ENCODE data around the gene TENM4.
A peak's percentile ranks its signal among the peaks of the same experiment; 100 is the strongest.

Gene TENM4

GRCh38 chr11:79439410-79439885 lies 1.4 kb downstream of the TENM4 start (continued):
- TF ChIP-seq HIC1 (tag by site-specific recombination; IDR thresholded peaks at IDR 0.05) (peak; percentile 39; the same call in 1 of the 2 replicates), ZIC2 (tag by site-specific recombination; IDR thresholded peaks at IDR 0.05) (peak; percentile 50), ZBTB17 (tag by site-specific recombination; IDR thresholded peaks at IDR 0.05) (peak; percentile 15; the same call in 1 of the 2 replicates), ZSCAN30 (tag by site-specific recombination; IDR thresholded peaks at IDR 0.05) (no peak), ZNF174 (tag by site-specific recombination; IDR thresholded peaks at IDR 0.05) (no peak), ZBTB21 (tag by site-specific recombination; IDR thresholded peaks at IDR 0.05) (no peak), GLIS2 (tag by site-specific recombination; IDR thresholded peaks at IDR 0.05) (peak; percentile 49; the same call in 1 of the 2 replicates), ZNF24 (tag by site-specific recombination; IDR thresholded peaks at IDR 0.05) (no peak)

- TF ChIP-seq ZNF335 (tag by site-specific recombination; conservative IDR thresholded peaks at IDR 0.05) (peak; percentile 76), ZSCAN4 (tag by site-specific recombination; IDR thresholded peaks at IDR 0.05) (no peak)
- no peak overlapping the region for H3K27ac ChIP-seq (ENCODE audit: extremely low read depth, low read depth, low read length)
- no peaks in the 10 kb centered on the region for H3K9me3 ChIP-seq (ENCODE audit: control insufficient read depth, insufficient read depth, low read depth, low read length)
- no peaks in the 10 kb centered on the region for H3K36me3 ChIP-seq (ENCODE audit: control insufficient read depth in 2 of 2, insufficient read depth in 1 of 2, low read length in 2 of 2)
- POLR2A ChIA-PET = interaction anchor here (1.2 kb wide), 1 partner anchor 20 kb away, joined by 3 read pairs; no protein-coding TSS in a partner anchor
- H3K4me1 ChIP-seq (ENCODE audit: control insufficient read depth, insufficient read depth, low read length) = 0 out of 2 replicates have a peak, but pooled peaks cover 5% of the 10 kb centered on the region
- no peak overlapping the region for H3K4me3 ChIP-seq (ENCODE audit: low read depth, low read length)
- CTCF ChIA-PET = no interaction called here
These were observed 2.0 kb downstream of the TENM4 start for GRCh38 chr11:79438631-79439409.

- CTCF ChIA-PET = no interaction called here
- POLR2A ChIA-PET = no interaction called here
- peak overlapping the region; percentile 46; the same call in 1 of the 2 replicates for H3K27ac ChIP-seq (ENCODE audit: extremely low read depth, low read depth, low read length)
- H3K9me3 ChIP-seq (ENCODE audit: control insufficient read depth, insufficient read depth, low read depth, low read length) = no peaks in the 10 kb centered on the region
- peak overlapping the region; percentile 50 for H3K4me3 ChIP-seq (ENCODE audit: low read depth, low read length)
- 0 out of 2 replicates have a peak, but pooled peaks cover 5% of the 10 kb centered on the region for H3K4me1 ChIP-seq (ENCODE audit: control insufficient read depth, insufficient read depth, low read length)
- TF ChIP-seq ZFP69B (tag by site-specific recombination; IDR thresholded peaks at IDR 0.05) (peak; percentile 8; the same call in 1 of the 2 replicates), MZF1 (tag by site-specific recombination; IDR thresholded peaks at IDR 0.05; ENCODE audit: borderline replicate concordance) (peak; percentile 75; the same call in 1 of the 2 replicates), ZNF677 (tag by site-specific recombination; IDR thresholded peaks at IDR 0.05) (no peak), ZNF266 (tag by site-specific recombination; IDR thresholded peaks at IDR 0.05; ENCODE audit: low read depth) (no peak), ZNF404 (tag by site-specific recombination; IDR thresholded peaks at IDR 0.05) (no peak), ZNF292 (tag by site-specific recombination; IDR thresholded peaks at IDR 0.05; ENCODE audit: borderline replicate concordance, low read depth) (no peak), HOXC10 (CRISPR knock-in tag; IDR thresholded peaks at IDR 0.05) (no peak), ZNF280C (tag by site-specific recombination; IDR thresholded peaks at IDR 0.05) (no peak), ZNF692 (tag by site-specific recombination; IDR thresholded peaks at IDR 0.05) (0 out of 2 replicates have a peak, but pooled peaks have one; percentile 62), ATF2 (tag by site-specific recombination; IDR thresholded peaks at IDR 0.05; ENCODE audit: low read depth) (no peak), ZIC2 (tag by site-specific recombination; IDR thresholded peaks at IDR 0.05) (no peak)
- H3K36me3 ChIP-seq (ENCODE audit: control insufficient read depth in 2 of 2, insufficient read depth in 1 of 2, low read length in 2 of 2) = no peaks in the 10 kb centered on the region
These were observed 2.7 kb downstream of the TENM4 start for GRCh38 chr11:79437981-79438630.
